Iris pigment epithelial cell (primary cell): ENCODE data around the gene KLHL11.
A peak's percentile ranks its signal among the peaks of the same experiment; 100 is the strongest.

Experiments used
- DNase-seq: peaks from one replicate; pipeline ENCODE4 v3.0.0-alpha.2; 2011; ENCODE audit warnings: low read depth

The KLHL11 gene

GRCh38 chr17:41864836-41865595 is at the start of gene KLHL11:
KLHL11 (minus strand) TSS chr17:41865423; CDS start chr17:41865370, 53 bp downstream.
- peak; percentile 91 for DNase-seq

DNA sequence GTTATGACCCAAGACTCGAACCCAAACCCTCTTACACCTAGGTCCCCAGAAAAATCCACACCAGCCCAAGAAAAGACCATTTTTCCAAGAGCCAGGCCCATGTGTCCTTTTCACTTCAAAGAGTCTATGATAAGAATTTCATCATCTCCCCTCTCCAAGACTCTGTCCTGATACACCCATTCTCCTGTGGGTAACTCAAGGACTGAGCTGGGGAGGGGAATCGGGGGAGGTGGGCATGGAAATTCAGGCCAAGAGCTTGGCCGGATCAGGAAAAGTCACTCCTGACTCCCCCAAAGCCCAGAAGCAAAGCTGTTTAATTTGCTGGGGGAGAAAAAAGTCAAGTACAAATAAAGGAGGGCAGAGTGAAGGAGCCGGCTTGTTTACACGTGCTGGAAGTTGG is 49.8 kb upstream of the KLHL11 start:
- DNase-seq: no peak

DNA sequence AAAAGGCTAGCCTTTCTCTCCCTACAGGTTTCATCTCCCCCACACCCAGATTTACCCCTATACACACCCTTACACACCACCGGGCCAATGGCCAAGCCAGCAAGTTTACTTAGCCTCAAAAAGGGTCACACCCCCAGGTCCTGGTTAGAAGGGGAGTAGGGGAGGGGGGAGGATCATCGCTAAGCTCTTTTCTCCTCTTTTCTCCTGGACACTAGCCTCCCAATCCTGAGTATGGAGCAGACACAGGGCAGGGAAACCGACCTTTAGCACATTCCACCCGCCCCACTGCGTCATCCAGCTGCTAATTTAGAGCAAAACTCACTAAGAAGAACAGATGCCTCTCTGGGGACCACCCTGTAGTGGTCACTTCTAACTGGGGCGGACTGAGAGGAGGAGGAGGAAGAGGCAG is 49.1 kb upstream of the KLHL11 start:
- no peak for DNase-seq

GRCh38 chr17:41913798-41914197 is 48.6 kb upstream of the KLHL11 start:
- no peak for DNase-seq

GRCh38 chr17:41912925-41913324 is 47.7 kb upstream of the KLHL11 start:
- DNase-seq: peak; percentile 39

DNA sequence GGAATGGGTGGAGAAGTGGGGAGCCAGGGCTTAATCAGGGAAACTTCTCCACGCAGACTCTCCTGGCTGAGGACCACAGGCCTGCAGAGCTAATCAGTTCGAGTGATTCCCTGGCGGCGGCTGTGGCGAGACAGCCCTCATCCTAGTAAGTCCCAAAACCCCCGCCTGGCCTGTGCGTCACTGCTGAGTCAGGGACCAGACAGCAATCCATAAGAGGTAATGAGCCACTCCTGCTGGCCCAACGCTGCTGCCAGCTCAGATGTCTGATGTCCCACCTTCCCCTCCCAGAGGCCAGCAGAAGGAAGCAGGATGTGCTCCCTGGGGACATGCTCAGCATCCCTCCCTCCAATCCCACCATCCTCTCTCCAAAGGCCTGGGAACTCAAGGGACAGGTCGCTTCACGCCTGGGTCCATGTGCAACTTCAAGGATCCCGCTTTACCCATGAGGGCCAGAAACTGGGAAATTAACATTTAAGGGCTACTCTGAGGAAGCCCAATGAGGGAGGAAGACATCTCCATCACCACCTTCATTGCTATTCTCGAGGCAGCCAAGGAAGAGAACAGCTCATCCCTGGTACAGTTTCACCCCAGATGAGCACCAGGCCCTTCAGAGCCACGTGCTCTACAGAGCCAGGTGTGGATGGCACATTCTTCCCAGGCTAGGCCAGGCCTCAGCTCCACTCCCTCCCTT is 45.6 kb upstream of the KLHL11 start:
- peak; percentile 96 for DNase-seq

- DNase-seq: no peak
Measured at GRCh38 chr17:41909088-41909487, 43.9 kb upstream of the KLHL11 start.

GRCh38 chr17:41907633-41908539 is 42.7 kb upstream of the KLHL11 start:
- peak; percentile 54 for DNase-seq

GRCh38 chr17:41907185-41907556 is 41.9 kb upstream of the KLHL11 start:
- peak; percentile 78 for DNase-seq

DNA sequence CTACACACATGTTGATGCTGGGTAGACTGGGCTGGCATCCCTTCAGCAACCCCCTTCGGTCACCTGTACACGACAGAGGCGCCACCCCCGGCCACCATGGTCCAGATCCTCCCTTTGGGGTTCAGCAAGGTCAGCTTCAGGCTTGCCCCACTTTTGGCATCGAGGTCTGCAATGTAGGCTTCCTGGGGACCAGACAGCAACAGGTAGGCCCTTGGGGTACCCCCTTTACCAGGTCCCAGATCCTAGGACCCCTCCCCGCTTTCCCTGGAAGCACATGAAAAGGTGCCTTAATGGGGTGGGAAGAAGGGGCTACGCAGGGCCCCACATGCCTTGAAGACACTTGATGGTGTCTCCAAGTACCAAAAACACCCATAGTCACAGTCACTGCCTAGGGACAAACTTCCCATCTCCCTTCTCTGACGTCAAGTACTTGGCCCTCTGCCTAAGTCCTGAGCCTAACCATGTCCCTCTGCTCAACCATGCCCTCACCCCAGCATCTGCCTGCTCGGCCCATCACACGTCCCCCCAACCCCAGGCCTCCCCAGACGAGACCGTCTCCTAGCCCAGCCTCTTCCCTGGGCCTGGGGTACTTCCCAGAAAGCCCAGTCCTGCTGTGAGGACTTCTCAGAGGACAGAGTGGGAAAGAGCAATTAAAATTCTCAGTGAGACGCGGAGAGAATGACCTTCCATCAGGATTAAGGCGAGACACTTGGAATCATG is 41.4 kb upstream of the KLHL11 start:
- no peak for DNase-seq

- no peak for DNase-seq
Measured at GRCh38 chr17:41905172-41905571, 39.9 kb upstream of the KLHL11 start.

DNA sequence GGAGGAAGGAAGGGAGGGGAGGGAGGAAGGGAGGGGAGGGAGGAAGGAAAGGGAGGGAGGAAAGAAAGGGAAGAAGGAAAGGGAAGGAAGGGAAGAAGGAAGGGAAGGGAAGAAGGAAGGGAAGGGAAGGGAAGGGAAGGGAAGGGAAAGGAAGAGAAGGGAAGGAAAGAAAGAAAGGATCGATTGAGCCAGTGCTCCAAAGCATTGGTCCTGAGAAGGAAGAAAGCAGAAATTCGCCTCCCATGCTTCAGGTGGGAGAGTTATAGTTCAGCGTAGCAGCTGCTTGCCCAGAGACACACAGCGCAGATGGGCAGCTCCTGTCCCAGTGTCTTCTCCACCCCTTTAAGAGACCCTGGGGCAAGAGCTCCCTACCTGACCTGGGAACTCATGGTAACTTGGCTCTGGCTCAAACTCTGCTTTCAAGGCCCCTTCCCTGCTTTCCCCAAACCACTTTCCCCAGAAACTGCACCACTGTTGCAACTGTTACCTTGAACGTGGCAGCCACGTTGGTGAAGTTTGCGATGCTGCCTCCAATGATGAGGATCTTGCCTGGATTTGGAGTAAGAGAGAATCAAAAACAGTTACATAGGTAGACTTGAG is 39.1 kb upstream of the KLHL11 start:
- no peak for DNase-seq

- no peak for DNase-seq
Measured at GRCh38 chr17:41901646-41902045, 36.4 kb upstream of the KLHL11 start.

GRCh38 chr17:41896726-41897125 is 31.5 kb upstream of the KLHL11 start:
- DNase-seq: no peak

DNA sequence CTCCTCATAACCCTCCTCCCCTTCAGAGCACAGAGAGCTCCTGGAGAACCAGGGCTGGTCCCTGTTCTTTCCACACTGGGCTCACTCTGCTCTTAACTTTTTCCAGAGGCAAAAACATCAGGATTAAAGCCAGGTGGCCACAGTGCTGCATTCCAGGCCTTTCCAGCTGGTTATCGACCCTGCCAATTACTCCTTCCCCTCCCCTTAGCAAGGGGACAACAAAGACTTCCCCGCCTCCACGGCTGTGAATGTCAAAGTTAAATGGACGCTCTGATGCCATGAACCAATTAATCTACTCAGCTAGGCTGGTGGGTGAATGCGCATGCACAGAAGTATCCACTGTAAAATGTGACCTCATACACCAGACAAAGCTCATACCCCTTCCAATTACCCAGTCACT is 30.4 kb upstream of the KLHL11 start:
- no peak for DNase-seq

DNA sequence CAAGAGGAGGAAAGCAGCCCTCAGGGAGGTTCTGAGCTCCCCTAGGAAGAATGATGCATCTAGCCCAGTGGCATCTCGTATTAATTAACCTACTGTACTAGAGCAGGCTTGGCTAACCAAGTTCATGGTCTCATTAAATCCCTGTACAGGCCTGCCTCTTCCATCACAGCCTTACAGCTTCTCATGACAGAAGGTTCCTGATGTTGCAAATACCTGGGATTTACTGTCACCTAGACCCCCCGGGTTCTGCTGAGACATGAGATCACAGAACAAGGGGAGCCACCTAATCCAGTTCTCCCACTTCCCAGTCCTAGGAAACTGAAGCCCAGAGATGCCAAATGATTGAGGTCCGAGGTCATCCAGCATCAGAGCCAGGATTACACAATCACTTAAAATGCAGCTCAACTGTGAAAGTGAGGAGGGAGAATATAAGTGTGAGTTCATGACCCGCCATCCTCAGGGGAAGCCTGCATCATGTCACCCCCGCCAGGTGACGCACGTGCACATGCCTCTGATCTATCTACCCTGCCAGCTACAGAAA is 29.6 kb upstream of the KLHL11 start:
- peak; percentile 80 for DNase-seq

- DNase-seq: no peak
Measured at GRCh38 chr17:41893384-41893783, 28.2 kb upstream of the KLHL11 start.

GRCh38 chr17:41892021-41892376 is 26.8 kb upstream of the KLHL11 start:
- no peak for DNase-seq

GRCh38 chr17:41891135-41892020 is 26.2 kb upstream of the KLHL11 start:
- DNase-seq: no peak

- DNase-seq: no peak
Measured at GRCh38 chr17:41888332-41888965, 23.2 kb upstream of the KLHL11 start.
